AG04449 (cell line): ENCODE data around the gene PPP1CC.
"Not testable (repeated sequence)": the region's sequence is repeated elsewhere in the genome, so short reads cannot be mapped to it uniquely, and the experiment has no call there.

Source experiments
- CTCF ChIA-PET: fragments of 350-600 bp; formaldehyde crosslinking; extraction: SDS; loops from one replicate; lab custom pipeline; 2021; ENCODE audit warnings: antibody characterized with exemption; lab: Yijun Ruan, JAX
- POLR2A ChIA-PET: fragments of 400-600, 350-600 bp; formaldehyde crosslinking; extraction: SDS; loops from one replicate; lab custom pipeline; 2020; ENCODE audit warnings: antibody characterized with exemption, inconsistent platforms; lab: Yijun Ruan, JAX
- DNase-seq: peaks from one replicate; pipeline ENCODE4 v3.0.0-alpha.2; 2010; ENCODE audit warnings: low read depth, low spot score
- H3K4me3 ChIP-seq: 2 replicates; pipeline ENCODE4 v1.5.1; 2011; ENCODE audit warnings: low read depth, mild to moderate bottlenecking, control low read depth, low read length
- TF ChIP-seq, protein P1 (sequence below): IDR thresholded peaks from one replicate; pipeline ENCODE4 v1.5.1; 2011; ENCODE audit warnings: mild to moderate bottlenecking, moderate library complexity, low read length, control low read depth, inconsistent platforms; ENCODE audit not compliant: insufficient read depth; ENCODE audit errors: missing control alignments

PPP1CC gene

DNA sequence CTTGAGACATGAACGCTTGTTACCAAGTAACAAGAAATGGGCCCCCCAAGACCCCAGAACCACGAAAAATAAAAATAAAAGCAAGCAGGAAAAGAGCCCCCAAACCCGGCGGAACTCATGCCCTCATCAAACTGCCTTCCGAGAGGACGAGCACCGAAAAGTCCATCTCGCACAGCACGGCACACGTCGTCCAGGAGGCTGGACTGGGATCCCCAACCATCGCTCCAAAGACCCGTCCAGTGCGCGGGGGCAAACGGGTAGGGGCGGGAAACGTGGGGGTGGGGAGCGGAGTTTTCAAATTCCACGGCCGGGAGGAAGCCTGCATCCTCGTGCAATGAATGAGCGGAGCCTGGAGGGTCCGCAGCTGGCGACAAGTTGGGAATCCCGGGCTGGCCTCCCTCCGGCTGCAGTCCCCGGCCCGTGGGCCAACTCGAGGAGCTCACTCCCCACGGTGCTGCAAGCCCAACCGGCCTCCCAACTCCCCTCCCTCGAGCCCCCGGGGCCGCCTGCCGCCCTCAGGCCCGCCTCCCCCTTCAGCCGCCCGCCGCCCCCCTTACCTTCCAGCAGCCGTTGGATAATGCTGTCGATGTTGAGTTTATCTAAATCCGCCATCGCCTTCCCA, 484 bp downstream of the PPP1CC start:
- H3K4me3 ChIP-seq = peak overlapping the region; percentile 94
- CTCF ChIA-PET = no interaction called here
- TF ChIP-seq, protein P1, sequence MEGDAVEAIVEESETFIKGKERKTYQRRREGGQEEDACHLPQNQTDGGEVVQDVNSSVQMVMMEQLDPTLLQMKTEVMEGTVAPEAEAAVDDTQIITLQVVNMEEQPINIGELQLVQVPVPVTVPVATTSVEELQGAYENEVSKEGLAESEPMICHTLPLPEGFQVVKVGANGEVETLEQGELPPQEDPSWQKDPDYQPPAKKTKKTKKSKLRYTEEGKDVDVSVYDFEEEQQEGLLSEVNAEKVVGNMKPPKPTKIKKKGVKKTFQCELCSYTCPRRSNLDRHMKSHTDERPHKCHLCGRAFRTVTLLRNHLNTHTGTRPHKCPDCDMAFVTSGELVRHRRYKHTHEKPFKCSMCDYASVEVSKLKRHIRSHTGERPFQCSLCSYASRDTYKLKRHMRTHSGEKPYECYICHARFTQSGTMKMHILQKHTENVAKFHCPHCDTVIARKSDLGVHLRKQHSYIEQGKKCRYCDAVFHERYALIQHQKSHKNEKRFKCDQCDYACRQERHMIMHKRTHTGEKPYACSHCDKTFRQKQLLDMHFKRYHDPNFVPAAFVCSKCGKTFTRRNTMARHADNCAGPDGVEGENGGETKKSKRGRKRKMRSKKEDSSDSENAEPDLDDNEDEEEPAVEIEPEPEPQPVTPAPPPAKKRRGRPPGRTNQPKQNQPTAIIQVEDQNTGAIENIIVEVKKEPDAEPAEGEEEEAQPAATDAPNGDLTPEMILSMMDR = no peak
- DNase-seq = no peak
- POLR2A ChIA-PET = no interaction called here

DNA sequence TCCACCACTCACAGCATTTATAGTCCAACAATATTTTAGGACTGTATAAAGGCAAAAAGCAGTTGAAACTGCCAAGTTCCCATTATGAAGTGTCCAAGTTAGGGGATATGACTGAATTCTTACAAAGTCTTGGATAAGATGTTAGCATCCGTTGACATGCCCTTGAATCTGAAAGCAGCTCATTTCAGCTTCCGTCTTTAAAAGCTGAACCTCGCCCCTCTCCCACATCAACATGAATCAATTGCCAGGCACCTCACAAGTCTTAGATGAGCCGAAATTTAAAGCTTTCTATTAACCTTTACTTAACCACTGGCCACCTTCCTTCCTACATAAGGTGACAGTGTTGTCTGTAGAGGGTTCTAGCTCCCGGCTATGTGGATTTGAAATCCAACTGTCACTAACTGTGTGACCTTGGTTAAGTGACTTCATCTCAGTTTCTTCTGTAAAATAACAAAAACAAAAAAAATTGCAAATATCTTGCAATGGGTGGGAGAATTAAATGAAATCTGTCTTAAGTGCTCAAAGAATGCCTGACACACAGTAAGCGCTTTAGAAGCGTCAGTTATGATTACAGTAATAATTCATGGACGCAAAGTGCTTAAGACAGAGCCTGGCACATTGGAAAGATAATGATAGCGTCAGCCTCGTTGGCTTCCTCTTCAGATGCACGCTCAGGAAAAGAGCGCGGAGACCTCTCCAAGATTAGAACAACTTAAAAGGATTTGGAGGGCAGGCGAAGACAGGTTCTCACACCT, 1.2 kb downstream of the PPP1CC start:
- H3K4me3 ChIP-seq = peak overlapping the region; percentile 94
- POLR2A ChIA-PET = no interaction called here
- TF ChIP-seq, protein P1 = no peak
- no peak for DNase-seq
- CTCF ChIA-PET = interaction anchor here (0.9 kb wide), 1 partner anchor 10 kb away, joined by 5 read pairs; no protein-coding TSS in a partner anchor

DNA sequence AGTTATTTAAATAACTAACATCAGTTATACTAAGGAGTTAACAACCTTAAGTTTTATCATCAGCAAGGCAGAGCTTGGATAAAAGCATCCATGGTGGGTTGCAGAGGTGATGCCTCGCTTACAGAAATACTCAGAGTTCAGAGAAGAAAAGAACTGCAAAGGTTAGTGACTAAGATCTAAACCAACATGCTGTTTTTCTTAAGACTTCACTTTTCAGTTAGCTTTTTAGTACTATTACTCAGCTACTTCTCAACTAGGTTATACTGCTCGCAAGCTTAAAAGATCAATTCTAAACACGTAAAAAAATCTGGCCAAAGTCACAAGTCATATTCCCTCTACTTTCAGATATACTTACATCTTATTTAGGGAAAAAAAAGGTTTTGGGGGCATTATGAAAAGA, 2.8 kb downstream of the PPP1CC start:
- ChIA-PET CTCF (no interaction called here), POLR2A (no interaction called here)
- TF ChIP-seq, protein P1 = no peak
- DNase-seq = no peak
- no peak overlapping the region for H3K4me3 ChIP-seq

DNA sequence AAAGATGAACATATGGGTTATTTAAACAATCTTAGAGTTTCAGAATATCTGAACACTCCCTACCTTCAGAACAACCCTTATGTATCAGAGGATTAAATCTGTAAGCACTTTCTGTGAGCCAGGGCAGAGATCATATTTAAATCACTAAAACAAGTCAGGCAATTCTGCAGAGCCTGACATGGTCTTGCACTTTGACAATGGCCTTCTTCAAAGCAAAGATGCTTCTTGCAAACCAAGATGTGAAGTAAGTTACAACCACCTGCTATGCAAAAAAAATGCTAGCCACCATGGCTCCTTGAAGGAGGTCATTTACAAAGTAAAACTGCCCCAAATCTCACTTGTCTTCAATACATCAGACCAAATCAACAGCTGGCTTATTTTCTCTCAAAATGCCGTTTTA, 3.2 kb downstream of the PPP1CC start:
- ChIA-PET CTCF (no interaction called here), POLR2A (no interaction called here)
- H3K4me3 ChIP-seq = no peak overlapping the region
- no peak for DNase-seq
- TF ChIP-seq, protein P1 = no peak

DNA sequence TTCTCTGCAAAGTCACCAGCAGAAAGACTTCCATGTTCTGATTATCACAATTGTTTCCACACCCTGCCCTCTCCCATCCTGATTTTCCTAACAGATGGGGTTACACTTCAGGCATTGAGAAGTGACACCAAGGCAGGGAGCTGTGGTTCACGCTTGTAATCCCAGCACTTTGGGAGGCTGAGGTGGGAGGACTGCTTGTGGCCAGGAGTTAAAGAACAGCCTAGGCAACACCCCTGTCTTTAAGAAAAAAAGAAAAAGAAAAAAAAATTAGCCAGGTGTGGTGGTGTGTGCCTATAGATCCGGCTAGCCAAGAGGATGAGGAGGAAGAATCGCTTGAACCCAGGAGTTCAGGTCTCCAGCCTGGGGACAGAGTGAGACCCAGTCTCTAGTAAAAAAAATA, 5.2 kb downstream of the PPP1CC start:
- CTCF ChIA-PET = interaction anchor here (1.3 kb wide), 1 partner anchor 150 kb away, joined by 5 read pairs; no protein-coding TSS in a partner anchor
- no peak overlapping the region for H3K4me3 ChIP-seq
- DNase-seq = no peak
- TF ChIP-seq, protein P1 = no peak
- POLR2A ChIA-PET = no interaction called here

DNA sequence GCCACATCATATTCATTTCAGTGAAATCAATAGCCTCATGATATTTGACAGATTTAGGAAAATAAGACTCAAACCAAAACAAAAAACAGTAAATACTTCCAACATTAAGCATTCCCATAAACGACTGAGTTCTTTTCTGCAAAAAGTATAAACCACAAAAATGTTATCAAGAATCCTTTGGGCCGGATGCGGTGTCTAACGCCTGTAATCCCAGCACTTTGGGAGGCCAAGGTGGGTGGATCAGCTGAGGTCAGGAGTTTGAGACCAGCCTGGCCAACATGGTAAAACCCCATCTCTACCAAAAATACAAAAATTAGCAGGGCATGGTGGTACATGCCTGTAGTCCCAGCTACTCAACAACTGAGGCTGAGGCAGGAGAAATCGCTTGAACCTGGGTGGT, 5.7 kb downstream of the PPP1CC start:
- CTCF ChIA-PET = interaction anchor here (1.1 to 1.3 kb wide), 2 partner anchors 29 to 151 kb away, joined by 3 to 5 read pairs; no protein-coding TSS in a partner anchor
- DNase-seq, POLR2A ChIA-PET, H3K4me3 ChIP-seq: not testable (repeated sequence)

DNA sequence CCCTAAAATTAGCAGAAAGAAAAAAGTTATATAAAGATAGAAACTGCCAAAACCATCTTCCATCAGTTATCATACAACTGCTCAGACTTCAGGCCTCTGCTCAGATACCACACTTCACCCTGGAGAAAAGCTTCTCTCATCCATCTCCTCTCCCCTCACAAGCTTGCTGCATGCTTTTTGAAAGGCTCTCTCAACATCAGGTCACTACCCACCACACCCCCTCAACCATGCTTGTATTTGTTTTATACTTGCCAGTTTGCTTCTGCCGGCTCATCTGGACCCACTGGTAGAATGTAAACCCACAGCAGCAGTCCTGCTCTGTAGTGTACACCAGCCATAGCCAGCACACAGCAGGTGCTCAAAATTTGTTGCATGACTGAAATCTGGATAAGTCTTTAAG, 8.8 kb downstream of the PPP1CC start:
- ChIA-PET CTCF (interaction anchor here (1.0 kb wide), 2 partner anchors 11 to 284 kb away, joined by 3 read pairs; partner anchors contain the start of gene ARPC3), POLR2A (no interaction called here)
- DNase-seq = no peak
- H3K4me3 ChIP-seq = no peak overlapping the region
- TF ChIP-seq, protein P1 = no peak
